Measurements from ENCODE around the gene OTP.

The OTP gene

DNA sequence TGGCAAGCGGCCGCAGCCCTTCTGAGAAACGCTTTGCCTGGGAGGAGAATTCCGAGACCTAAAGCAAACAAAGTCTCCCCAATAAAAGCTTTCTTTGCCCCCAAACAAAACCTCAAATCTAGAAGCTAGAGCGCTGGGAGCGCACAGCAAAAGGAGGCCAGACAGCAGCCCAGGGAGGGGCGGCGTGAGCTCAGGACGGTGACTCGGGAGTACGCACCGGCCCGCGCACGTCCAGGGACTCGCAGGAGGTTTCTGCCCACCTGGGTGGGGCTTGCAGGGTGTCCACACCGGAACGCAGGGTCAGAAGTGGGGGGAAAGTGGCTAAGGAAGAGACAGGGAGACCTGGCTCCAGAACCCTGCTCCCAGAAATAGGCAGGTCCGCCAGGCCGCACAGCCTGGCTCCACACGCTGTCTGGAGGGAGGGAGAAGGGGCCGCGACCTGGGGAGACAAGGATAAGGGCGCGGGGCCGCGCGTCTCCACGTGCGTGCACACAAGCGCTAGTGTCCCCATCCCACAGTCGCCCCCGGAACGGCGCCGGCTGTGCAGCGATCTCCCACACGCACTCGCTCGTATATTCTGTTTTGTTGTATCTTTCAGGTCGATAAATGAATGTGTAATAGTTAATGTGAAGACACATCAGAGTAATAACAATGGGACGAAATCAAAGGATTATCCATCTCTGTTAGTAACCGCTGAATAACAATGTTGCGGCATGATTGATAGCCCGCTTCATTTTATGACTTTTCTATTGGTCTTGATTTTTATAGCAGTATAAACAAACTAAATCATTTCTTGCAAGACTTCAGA lies 2.3 kb upstream of the OTP start:
- DNase-seq (ENCODE audit: low read depth): no peak

DNA sequence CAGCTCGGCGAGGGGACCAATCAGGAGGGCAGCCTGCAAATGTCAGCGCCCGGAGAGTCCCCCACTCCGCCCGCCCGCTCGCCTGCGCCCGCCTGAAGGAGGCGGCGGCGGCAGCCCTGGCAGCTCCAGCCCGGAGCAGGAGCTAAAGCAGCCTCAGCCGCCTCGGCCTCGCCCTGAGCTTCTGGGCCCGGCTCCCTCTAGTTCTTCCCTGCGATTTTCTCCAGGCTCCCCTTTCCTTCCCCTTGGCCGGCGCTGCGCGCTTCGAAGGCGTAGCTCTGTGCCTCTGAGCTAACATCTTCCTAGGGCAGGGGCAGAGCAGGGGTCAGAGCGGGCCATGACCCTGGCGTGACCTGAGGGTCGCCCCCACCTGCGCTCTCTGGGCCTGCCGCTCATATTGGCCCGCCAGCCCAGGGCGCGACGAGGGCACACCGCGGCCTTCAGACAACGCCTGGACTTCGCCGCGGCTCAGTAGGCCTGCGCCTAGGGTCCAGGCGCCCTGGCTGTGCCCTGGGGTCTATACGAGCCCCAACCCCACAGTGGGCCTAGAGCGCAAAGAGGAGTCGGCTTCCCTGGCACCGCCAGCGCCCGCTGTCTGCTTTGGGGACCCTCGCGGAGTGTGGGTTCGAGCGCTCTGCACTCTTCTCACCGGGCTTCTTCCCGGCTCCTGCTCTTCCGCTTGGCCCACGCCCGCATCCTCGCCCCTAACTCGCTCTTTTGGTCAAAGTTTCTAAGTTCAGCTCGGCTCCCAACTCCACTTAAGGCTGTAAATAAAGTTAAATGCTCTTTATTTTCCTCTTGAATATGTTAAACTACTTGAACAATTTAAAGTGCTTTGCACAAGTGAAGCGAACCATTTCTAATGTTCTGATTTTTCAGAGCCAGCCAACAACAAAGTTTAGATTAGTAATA lies 504 bp upstream of the OTP start:
- no peak for DNase-seq (ENCODE audit: low read depth)

DNA sequence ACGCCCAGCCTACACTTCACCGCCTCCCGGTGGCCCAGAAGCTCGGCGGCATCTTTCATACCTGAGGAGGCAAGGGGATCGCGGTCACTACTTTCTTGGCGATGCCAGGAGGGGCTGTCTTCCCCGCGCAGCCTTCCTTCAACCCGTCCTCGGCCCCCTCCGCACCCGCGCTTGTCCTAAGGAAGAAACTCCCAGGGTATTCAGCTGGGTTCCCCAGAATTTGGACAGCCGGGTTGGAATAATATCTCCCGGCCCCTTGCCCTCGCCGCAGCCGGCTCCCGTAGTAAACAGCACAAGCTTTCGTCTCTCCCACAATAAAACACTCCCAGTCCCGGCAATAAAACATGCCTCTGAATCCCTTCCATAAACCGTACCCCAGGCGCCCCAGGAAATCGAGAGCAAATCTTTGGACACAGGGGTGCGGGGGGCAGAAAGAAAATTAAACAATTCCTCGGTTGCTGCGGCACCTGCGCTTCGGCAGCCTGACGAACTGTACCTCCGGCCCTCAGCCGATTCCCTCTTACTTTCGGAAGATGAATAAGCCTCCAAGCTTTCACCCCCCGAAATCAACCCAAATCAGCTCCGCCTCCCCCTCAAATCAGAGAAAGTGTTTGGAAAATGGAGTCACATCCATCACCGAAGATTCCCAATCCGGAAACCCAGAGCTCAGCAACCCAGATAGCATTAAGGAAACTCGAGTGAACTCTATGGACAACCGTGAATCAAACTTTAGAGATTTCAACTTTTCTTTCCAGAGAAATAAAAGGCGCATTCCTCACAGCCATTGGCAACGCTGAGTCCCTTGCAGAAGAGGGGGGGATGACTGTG lies 1.1 kb downstream of the OTP start:
- no peak for DNase-seq (ENCODE audit: low read depth)

DNA sequence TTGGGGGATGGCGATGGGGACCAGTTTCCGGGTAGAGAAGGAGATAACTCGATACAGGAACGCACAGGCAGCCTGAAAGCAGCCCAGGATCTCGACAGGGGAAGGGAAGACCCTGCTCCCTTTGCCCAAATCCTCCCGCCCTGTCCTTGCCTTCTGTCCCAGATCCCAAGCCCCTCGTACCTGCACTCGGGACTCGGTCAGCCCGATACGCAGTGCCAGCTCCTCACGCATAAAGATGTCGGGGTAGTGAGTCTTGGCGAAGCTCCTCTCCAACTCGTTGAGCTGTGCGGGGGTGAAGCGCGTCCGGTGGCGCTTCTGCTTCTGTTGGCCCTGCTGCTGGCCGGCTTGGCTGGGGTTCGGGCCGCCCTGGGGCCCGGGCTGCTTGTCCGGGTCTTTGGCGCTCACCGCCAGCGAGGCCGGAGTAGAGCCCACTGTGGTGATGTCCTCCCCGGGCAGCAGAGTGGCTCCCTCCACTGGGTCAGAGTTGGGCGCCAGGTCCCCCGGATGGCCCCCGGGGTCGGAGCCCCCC lies 1.8 kb downstream of the OTP start:
- DNase-seq (ENCODE audit: low read depth): no peak

DNA sequence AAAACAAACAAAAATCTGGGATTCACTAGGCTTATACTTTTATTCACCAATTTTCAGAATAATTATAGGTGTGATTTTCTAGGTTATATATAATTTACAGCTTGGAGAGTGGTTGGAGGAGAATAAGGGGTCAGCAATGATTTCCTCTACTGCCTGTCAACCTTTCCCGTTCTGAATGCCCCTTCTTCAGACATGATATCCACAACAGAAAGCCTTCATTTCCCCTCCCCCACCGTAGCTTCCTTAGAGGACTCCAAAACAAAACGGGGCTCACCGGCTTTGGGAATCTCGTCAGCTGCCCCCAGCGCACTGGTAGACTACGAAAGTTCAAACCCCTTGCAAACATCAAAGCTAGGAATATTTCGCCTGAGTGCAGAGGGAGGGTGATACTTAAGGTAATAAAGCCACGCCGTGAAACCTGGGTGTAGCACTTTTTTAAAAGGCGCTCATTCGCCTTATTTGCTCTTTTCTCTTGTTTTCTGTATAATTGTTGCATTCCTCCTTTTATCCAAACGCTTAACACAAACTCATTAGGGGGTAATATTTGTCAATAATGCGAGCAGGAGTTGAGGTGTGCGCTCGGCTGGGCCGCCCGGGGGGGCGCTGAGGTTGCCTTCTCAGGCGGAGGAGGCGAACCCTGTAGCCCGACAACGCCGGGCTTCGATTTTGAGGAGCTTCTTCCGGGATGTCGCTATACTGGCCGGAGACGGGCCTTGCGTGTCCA lies 2.4 kb downstream of the OTP start:
- no peak for DNase-seq (ENCODE audit: low read depth)

DNA sequence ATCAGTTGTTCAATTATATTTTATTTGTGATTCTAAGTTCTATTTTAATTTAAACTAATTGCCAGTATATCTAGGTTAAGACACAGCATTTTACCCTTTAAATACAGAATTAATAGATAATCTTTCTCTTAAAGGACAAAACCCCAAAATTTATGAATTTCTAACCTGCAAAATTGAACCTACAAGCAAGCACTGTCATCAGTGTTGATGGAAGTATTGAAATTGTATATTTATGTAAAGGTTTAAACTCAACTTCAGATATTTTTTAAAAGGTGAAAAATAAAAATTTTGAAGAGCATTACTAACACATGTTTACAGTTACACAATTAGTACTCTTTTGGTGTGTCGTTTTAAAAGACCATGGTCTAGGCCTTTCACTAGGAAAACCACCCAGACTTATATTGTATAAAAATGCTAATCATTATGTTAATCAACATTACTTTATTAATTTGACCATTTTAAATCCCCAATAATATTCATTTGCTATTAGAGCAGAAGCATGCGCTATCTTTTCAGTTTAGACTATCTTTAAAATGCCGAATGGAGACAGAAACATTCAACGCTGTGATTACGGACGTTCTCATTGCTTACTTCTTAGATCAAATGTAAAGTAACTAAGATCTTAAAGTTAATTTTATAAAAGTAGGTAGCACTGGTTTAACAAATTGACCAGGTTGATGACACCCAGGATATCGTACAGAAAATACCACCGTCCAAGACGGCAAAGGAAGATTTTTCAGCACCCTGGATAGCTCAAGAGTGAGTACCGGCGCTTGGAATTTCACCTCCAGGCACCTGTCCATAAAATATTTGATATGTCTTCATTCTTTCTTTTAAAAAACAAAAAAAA lies 3.2 kb downstream of the OTP start:
- no peak for DNase-seq (ENCODE audit: low read depth)

DNA sequence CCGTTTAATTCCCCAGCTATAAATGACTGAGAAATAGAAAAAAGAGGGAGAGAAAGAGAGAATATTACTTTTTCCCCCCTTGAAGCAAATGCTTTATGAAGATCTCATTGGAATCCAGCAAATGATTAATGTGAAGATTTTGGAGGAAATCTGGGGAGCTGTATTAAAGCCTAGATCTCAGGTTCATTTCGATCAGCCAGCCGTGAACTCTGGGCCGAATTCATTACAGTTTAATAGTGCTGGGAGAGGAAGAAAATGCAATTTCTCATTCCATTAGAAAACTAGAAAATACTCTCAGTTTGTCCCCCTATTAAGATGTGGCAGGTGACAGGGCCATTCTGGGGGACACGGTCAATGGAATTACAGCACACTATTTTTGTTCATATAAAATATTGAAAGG lies 4.8 kb downstream of the OTP start:
- no peak for DNase-seq (ENCODE audit: low read depth)

DNA sequence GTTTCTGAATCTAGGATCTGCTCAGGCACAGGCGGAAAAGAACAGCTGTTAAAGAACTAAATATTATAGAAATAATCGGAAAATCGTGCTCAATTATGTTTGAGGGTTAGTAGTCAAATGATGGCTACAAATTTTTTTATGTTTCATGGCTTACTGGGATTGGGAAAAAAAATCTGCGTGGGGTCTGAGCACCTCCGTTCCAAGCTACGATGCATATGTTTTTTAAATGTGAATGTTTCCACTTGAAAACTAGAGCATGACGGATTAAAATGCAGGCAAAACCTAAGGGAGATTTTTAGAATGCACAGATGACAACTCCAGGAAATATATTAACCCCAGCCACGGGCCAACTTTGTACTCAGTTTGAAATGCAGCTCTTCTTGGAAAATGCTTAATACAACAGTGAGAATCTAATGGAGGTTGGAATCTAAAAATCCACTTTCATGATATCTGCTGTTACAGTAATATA lies 5.3 kb downstream of the OTP start:
- no peak for DNase-seq (ENCODE audit: low read depth)

DNA sequence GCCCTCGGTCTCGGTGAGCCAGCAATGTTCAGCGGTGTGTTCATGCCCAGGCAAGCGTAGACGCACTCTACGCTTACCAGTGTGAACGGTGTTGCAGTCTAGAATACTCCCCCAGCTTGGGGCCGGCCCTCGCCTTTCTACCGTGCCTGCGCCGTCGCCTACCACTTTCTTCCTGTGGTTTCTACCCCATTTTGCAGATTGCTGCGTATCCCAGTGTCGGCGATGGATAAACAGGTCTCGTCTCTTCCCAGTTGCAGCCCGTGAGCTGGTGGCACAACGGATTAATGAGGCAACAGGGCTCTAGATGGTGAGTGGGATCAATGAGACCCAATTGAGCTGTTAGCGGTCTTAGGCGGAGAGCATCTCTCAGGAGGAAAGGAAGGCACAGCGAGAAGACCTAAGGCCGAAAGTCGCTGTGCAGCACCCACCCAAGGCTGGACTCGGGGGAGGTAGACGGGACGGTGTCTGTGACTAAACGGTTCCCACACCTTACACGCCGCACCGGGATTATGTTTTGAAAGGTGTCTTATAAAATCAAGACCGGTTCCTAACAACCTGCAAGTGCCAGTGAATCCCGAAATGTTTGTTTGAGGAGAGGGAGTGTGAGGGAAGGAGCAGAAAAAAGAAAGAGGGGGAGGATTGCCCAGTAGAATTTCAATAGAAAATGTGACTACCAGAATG lies 5.8 kb downstream of the OTP start:
- no peak for DNase-seq (ENCODE audit: low read depth)

DNA sequence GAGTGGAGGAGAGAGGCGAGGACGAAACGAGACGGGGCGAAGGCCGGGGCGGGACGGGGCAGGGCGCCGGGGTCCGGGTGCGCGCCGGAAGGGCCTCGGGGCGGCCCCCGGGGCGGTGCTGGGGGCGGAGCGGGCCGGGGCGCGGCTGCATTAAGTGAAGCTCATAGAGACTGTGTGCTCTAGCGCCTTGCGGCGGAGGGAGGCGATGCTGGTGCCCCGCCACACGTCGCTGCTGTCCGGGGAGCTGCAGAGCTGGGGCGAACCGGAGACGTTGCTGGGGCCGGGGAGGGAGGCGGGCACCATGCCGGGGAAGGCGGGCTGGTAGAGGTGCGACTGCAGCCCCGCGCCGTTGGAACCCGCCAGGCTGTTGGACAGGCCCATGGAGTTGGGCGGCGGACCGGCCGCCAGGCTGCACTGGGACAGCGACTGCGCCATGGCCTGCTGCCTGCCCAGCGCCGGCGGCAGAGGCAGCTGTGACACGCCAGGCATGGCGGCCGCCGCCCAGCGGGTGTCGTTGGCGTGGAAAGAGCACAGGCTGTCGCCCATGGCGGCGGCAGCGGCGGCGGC lies 8.3 kb downstream of the OTP start:
- DNase-seq (ENCODE audit: low read depth): peak; percentile 33

DNA sequence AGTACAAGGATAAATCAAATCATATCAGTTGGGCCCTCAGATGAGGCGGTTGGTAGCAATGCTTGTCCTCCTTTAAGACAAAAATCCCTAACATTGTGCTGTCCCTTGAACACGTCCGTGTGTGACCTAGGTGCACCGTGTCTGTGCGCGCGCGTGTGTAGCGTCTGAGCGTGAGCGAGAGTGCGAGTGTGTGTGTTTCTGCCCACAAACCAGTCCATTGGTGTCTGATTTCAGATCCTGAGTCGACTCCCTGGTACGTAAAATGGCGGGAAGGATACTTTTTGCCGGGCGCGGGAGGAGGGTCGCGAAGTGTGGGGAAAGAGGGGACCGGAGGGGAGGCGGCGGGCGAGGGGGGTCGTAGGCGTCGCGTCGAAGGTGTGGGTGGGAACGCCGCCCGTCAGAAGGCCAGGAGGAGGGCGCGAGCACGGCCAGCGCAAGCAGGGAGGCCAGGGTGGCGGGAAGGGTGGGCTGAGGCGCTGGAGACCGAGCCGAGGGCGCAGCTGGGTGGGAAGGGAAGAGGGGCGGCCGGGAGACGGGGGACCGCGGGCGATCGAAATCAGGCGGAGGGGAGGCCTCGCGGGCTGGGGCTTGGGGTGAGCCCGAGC lies 8.9 kb downstream of the OTP start:
- no peak for DNase-seq (ENCODE audit: low read depth)

DNA sequence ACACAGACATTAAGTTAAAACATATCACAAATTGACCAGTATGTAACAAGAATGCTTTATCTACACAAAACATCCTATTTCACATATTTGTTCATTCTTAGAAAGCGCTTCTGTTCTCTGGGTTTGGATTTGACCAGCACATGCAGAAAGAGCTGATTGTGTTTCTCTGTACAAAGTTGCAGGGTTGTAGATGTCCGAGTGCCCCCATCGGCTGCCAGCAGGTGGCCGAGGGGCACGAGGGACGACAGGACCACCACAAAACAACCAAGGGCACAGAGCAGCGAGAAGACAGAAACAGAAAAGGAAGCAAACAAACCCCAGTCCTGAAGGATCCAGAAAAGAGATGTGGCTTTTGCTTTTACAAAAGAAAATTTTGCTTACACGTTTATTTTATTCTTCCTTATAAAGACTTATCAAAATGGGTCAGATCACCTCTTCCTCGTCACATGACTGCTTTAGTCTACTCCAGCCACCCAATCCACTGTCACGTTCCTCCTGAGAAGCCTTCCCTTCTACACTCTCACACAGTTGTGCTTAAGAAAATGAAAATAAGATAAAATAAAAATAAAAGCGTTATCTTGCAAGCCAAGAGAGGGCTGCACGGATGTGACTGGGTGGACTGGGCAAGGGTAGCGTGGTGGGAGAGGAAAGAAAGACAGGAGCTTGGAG lies 9.5 kb downstream of the OTP start:
- no peak for DNase-seq (ENCODE audit: low read depth)

DNA sequence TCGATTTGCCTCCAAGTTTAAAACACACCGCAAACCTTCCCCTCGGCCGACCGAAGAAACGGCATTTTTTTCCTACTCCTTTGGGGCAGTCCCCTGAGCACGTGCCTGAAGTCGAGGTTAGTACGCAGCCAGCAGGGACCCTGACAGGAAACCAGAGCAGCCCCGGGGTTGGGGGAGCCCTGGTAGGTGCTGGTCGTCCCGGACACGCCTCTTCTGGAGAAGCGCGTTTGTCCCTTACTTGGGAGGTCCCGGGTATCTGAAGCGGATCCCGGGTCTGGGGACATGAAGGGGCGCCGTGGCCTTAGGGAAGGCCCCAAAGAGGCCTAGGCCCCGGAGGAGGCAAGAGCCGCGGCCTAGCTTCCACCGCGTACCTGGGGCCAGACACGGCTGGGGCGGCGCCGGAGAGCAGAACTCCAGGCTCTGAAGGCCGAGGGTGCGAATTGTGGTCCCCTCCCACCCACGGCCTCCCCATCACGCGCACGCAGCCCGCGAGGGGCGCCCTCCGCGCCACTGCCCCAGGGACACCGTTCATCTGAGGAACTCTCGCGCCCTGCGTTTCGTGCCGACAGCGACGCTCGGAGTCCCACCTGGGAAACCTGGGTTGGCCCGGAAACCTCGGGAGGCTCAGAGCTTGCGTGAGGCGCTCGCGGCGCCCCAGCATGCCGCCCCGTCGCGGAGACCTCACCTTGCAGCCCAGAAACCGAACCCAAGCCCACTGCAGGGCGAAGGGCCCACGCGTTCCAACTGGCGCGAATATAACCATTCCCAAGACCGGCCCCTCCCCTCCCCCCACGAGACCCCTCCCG lies 10.4 kb downstream of the OTP start:
- no peak for DNase-seq (ENCODE audit: low read depth)

DNA sequence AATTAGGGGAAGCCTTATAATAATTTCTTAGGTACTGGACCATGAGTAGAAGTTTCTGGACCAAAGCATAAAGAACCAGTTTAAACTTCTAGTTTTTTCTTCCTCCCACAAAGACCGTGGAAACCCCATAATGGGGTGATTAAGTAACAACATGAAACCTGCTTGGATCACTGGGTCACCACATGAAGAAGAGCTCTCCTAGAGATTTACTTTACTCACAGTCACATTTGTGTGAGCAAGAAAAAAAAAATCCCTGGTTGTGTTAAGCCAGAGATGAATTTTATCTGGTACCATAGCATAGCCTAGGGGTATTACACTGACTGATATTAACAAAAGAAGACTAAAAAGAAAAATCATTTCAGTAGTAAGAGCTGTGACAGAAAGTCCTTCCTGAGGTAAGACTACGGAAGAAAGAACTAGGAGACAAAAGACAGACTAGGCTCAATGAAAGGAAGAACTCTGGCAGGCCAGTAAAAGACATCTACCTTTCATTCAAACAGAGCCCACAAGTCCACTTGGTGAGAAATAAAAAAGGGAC lies 15.2 kb downstream of the OTP start:
- DNase-seq (ENCODE audit: low read depth): no peak

DNA sequence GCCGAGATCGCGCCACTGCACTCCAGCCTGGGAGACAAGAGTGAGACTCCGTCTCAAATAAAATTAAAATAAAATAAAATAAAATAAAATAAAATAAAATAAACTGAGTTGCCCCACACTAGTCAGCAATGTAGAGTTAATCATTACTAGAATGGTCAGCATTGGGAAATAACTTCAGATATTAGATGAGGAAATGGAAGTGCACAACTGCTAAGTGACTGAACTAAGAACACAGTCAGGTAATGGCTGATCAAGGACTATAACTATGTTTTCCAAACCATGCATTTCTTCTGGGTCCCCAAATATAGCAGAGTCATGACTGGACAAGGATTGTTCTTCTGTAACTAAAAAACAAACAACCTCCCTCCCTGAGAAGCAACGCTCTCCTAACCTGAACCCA lies 17.1 kb downstream of the OTP start:
- DNase-seq (ENCODE audit: low read depth): no peak

DNA sequence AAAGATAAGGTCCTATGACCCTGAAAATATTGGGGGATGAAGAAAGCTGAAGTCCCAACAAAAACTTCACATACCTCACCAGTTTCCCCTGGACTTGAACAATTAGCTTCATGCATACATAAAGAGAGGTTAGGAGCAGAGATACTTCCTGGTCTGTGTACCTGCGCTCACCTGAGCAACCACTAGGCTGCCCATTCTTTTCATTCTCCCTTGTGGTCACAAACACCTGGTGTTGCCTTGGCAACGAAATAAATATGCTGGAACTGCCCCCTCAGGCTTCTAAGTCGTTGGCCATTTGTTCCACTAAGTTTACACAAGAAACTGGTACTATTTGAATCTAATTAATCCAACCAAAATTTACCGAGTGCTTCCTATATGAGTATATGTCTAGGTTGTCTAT lies 18.1 kb downstream of the OTP start:
- DNase-seq (ENCODE audit: low read depth): no peak

DNA sequence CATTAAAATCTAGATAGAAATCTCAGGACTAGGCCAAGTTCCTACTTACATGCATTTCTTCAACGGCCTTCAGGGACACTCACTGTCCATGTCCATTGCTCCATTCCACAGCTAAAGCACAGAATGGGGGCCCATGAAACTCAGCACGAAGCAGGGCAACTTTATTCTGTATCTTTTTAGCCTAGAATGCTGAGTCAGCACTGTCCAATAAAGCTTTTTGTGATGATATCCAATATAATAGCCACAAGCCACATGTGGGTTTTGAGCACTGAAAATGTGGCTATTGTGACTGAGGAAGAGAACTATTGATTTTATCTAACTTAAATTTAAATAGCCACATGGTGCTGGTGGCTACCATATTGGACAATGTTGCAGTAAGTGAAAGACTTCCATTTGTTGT lies 21.6 kb downstream of the OTP start:
- no peak for DNase-seq (ENCODE audit: low read depth)
